Central memory CD8-positive, alpha-beta T cell (primary cell): Measurements from ENCODE around the gene IGFLR1.

ENCODE experiments used
- ATAC-seq: fragments of 150-1000 bp; cut with Tn5 transposase; replicated peaks from 2 replicates; pipeline ENCODE4 v1.10.0; 2022; ENCODE audit warnings: mild to moderate bottlenecking, moderate FRiP score, moderate number of reproducible peaks; ENCODE audit not compliant: poor library complexity, severe bottlenecking; ENCODE audit errors: extremely low read depth
- DNase-seq, 2 donors: peaks; one replicate each; pipeline ENCODE4 v3.0.0; 2021; ENCODE audit warnings: low spot score in 2 of 2
- H3K27ac Mint-ChIP-seq: one replicate; pipeline ENCODE4 v1.8.0; 2022; ENCODE audit warnings: low read depth, mild to moderate bottlenecking, moderate library complexity, mixed read lengths
- H3K27me3 Mint-ChIP-seq: one replicate; pipeline ENCODE4 v1.8.0; 2022; ENCODE audit warnings: mixed read lengths
- H3K36me3 Mint-ChIP-seq: one replicate; pipeline ENCODE4 v1.8.0; 2022; ENCODE audit warnings: mild to moderate bottlenecking, moderate library complexity, mixed read lengths; ENCODE audit not compliant: insufficient read depth
- H3K4me1 Mint-ChIP-seq: one replicate; pipeline ENCODE4 v1.8.0; 2022; ENCODE audit warnings: mixed read lengths
- H3K4me3 Mint-ChIP-seq: one replicate; pipeline ENCODE4 v1.8.0; 2022; ENCODE audit warnings: mild to moderate bottlenecking, moderate library complexity, mixed read lengths
- H3K9me3 Mint-ChIP-seq: one replicate; pipeline ENCODE4 v1.8.0; 2022; ENCODE audit warnings: mixed read lengths

Gene IGFLR1

GRCh38 chr19:35746531-35746930, 4.3 kb upstream of the IGFLR1 start:
- no peak for DNase-seq
- Mint-ChIP-seq H3K4me3 (peak overlapping the region; percentile 97), H3K4me1 (peaks cover 52% of the 10 kb centered on the region)

GRCh38 chr19:35746087-35746462, 3.8 kb upstream of the IGFLR1 start:
- ATAC-seq (no peak), DNase-seq (no peak)
- Mint-ChIP-seq H3K4me1 (peaks cover 53% of the 10 kb centered on the region), H3K27me3 (no peaks in the 10 kb centered on the region), H3K27ac (peak overlapping the region; percentile 95), H3K9me3 (no peaks in the 10 kb centered on the region), H3K36me3 (peaks cover 21% of the 10 kb centered on the region), H3K4me3 (peak overlapping the region; percentile 97)

More at GRCh38 chr19:35746531-35746930, 4.3 kb upstream of the IGFLR1 start:
- no peak for ATAC-seq
- H3K27ac Mint-ChIP-seq: no peak overlapping the region
- no peaks in the 10 kb centered on the region for H3K9me3 Mint-ChIP-seq
- H3K27me3 Mint-ChIP-seq: no peaks in the 10 kb centered on the region
- H3K36me3 Mint-ChIP-seq: peaks cover 21% of the 10 kb centered on the region

- H3K36me3 Mint-ChIP-seq: peaks cover 24% of the 10 kb centered on the region
- ATAC-seq (peak; percentile 63), DNase-seq (peak; percentile 89 to 97)
- H3K27me3 Mint-ChIP-seq: no peaks in the 10 kb centered on the region
- peak within 1 kb of the TSS; percentile 95 for H3K27ac Mint-ChIP-seq
- peak within 1 kb of the TSS; percentile 97 for H3K4me3 Mint-ChIP-seq
- H3K9me3 Mint-ChIP-seq: no peaks in the 10 kb centered on the region
- H3K4me1 Mint-ChIP-seq: peaks cover 59% of the 10 kb centered on the region
These were observed 3.3 kb upstream of the IGFLR1 start, which contains the start of the genes PSENEN and U2AF1L4 for GRCh38 chr19:35745328-35746086. PSENEN (plus strand) TSS chr19:35745651; CDS start chr19:35745931, 280 bp downstream. U2AF1L4 (minus strand) TSS chr19:35745418; CDS start chr19:35745391, 27 bp downstream.

- Mint-ChIP-seq H3K27me3 (no peaks in the 10 kb centered on the region), H3K4me3 (peak overlapping the region; percentile 97), H3K27ac (peak overlapping the region; percentile 95), H3K4me1 (peaks cover 59% of the 10 kb centered on the region), H3K36me3 (peaks cover 24% of the 10 kb centered on the region), H3K9me3 (no peaks in the 10 kb centered on the region)
- ATAC-seq: peak; percentile 64
- peak; percentile 87 to 91 for DNase-seq
These were observed 2.4 kb upstream of the IGFLR1 start for GRCh38 chr19:35744430-35745327.

GRCh38 chr19:35743640-35744429, 1.6 kb upstream of the IGFLR1 start:
- peak overlapping the region; percentile 97 for H3K4me3 Mint-ChIP-seq
- H3K27ac Mint-ChIP-seq: peak overlapping the region; percentile 95
- peaks cover 55% of the 10 kb centered on the region for H3K4me1 Mint-ChIP-seq
- ATAC-seq (no peak), DNase-seq (no peak)
- no peaks in the 10 kb centered on the region for H3K9me3 Mint-ChIP-seq
- H3K27me3 Mint-ChIP-seq: no peaks in the 10 kb centered on the region
- peaks cover 24% of the 10 kb centered on the region for H3K36me3 Mint-ChIP-seq

GRCh38 chr19:35741203-35741515, 1.1 kb downstream of the IGFLR1 start:
- ATAC-seq: no peak
- peak overlapping the region; percentile 63 for H3K27ac Mint-ChIP-seq
- no peaks in the 10 kb centered on the region for H3K9me3 Mint-ChIP-seq
- H3K27me3 Mint-ChIP-seq: no peaks in the 10 kb centered on the region
- H3K36me3 Mint-ChIP-seq: peaks cover 28% of the 10 kb centered on the region
- peaks cover 49% of the 10 kb centered on the region for H3K4me1 Mint-ChIP-seq
- peak overlapping the region; percentile 86 for H3K4me3 Mint-ChIP-seq
- no peak for DNase-seq

- H3K4me1 Mint-ChIP-seq: peaks cover 44% of the 10 kb centered on the region
- ATAC-seq: peak; percentile 62
- no peaks in the 10 kb centered on the region for H3K27me3 Mint-ChIP-seq
- H3K27ac Mint-ChIP-seq: peak overlapping the region; percentile 63
- H3K36me3 Mint-ChIP-seq: peaks cover 28% of the 10 kb centered on the region
- H3K4me3 Mint-ChIP-seq: peak overlapping the region; percentile 86
- DNase-seq: peak; percentile 88 to 92
- H3K9me3 Mint-ChIP-seq: no peaks in the 10 kb centered on the region
These were observed 1.6 kb downstream of the IGFLR1 start for GRCh38 chr19:35740423-35741202.

- Mint-ChIP-seq H3K9me3 (no peaks in the 10 kb centered on the region), H3K4me1 (peaks cover 41% of the 10 kb centered on the region), H3K27me3 (no peaks in the 10 kb centered on the region), H3K27ac (no peak overlapping the region), H3K4me3 (peak overlapping the region; percentile 86), H3K36me3 (peaks cover 24% of the 10 kb centered on the region)
- no peak for ATAC-seq
- DNase-seq: no peak
These were observed 2.2 kb downstream of the IGFLR1 start for GRCh38 chr19:35740108-35740422.

- H3K4me1 Mint-ChIP-seq: peaks cover 45% of the 10 kb centered on the region
- ATAC-seq (no peak), DNase-seq (no peak)
- peaks cover 24% of the 10 kb centered on the region for H3K36me3 Mint-ChIP-seq
- H3K9me3 Mint-ChIP-seq: no peaks in the 10 kb centered on the region
- peak overlapping the region; percentile 86 for H3K4me3 Mint-ChIP-seq
- H3K27ac Mint-ChIP-seq: peak overlapping the region; percentile 41
- H3K27me3 Mint-ChIP-seq: no peaks in the 10 kb centered on the region
These were observed 2.8 kb downstream of the IGFLR1 start for GRCh38 chr19:35739275-35740107.

- H3K27ac Mint-ChIP-seq: peak overlapping the region; percentile 41
These were observed 3.4 kb downstream of the IGFLR1 start for GRCh38 chr19:35738887-35739229.

More at GRCh38 chr19:35738887-35739229, 3.4 kb downstream of the IGFLR1 start:
- Mint-ChIP-seq H3K9me3 (no peaks in the 10 kb centered on the region), H3K36me3 (peaks cover 25% of the 10 kb centered on the region), H3K4me3 (peak overlapping the region; percentile 86), H3K27me3 (no peaks in the 10 kb centered on the region), H3K4me1 (peaks cover 46% of the 10 kb centered on the region)
- ATAC-seq (no peak), DNase-seq (no peak)
